ENCODE measurements around the gene PNMA1. TPM values are rescaled to one million over a fixed set of nuclear protein-coding genes. Genes with fewer than 3 reads are reported as not detected.
A peak's percentile ranks its signal among the peaks of the same experiment; 100 is the strongest.

Gene PNMA1
- total and polyA plus RNA-seq, 5 experiments from 2014 or later = 31.6 to 43.4 (median 37.2) TPM

GRCh38 chr14:73719361-73719760 lies 5.2 kb upstream of the PNMA1 start:
- Mint-ChIP-seq H3K36me3 (peaks cover 6 to 84% (median 15%) of the 10 kb centered on the region in 3 donors), H3K4me3 (no peak overlapping the region), H3K4me1 (peaks cover 0 to 11% (median 7%) of the 10 kb centered on the region in 4 donors), H3K27ac (peak overlapping the region in 7 of 10 donors; percentile 51 to 80 (median 71)), H3K27me3 (no peaks in the 10 kb centered on the region), H3K9me3 (no peaks in the 10 kb centered on the region)
- no peak for ATAC-seq
- DNase-seq = no peak
- POLR2A ChIA-PET = interaction anchor here (1.7 kb wide), 1 partner anchor 67 kb away, joined by 4 read pairs; no protein-coding TSS in a partner anchor

- POLR2A ChIA-PET = interaction anchor here (1.2 kb wide), 1 partner anchor 36 kb away, joined by 3 read pairs; no protein-coding TSS in a partner anchor
- ATAC-seq (no peak), DNase-seq (no peak)
- peaks cover 6 to 77% (median 13%) of the 10 kb centered on the region in 3 donors for H3K36me3 Mint-ChIP-seq
- H3K4me1 Mint-ChIP-seq = peaks cover 2 to 10% (median 7%) of the 10 kb centered on the region in 4 donors
- no peak overlapping the region for H3K4me3 Mint-ChIP-seq
- peak overlapping the region in 1 of 10 donors; percentile 51 for H3K27ac Mint-ChIP-seq
- H3K9me3 Mint-ChIP-seq = no peaks in the 10 kb centered on the region
- H3K27me3 Mint-ChIP-seq = no peaks in the 10 kb centered on the region
These were observed 4.5 kb upstream of the PNMA1 start for GRCh38 chr14:73718418-73719251.

- Mint-ChIP-seq H3K4me1 (peaks cover 8 to 15% (median 11%) of the 10 kb centered on the region in 4 donors), H3K36me3 (peaks cover 6 to 69% (median 9%) of the 10 kb centered on the region in 3 donors), H3K4me3 (no peak overlapping the region), H3K27ac (peak overlapping the region in 5 of 10 donors; percentile 48 to 62 (median 59)), H3K27me3 (no peaks in the 10 kb centered on the region), H3K9me3 (no peaks in the 10 kb centered on the region)
- no peak for DNase-seq
- ATAC-seq = no peak
- POLR2A ChIA-PET = interaction anchor here (0.6 to 1.2 kb wide), 3 partner anchors 37 to 139 kb away, joined by 3 to 4 read pairs (median 3); no protein-coding TSS in a partner anchor
These were observed 3.7 kb upstream of the PNMA1 start for GRCh38 chr14:73717711-73718417.

- DNase-seq (no peak), ATAC-seq (no peak)
- H3K27me3 Mint-ChIP-seq = no peaks in the 10 kb centered on the region
- POLR2A ChIA-PET = interaction anchor here (0.6 to 1.6 kb wide), 5 partner anchors 22 to 140 kb away, joined by 3 to 4 read pairs (median 4); no protein-coding TSS in a partner anchor
- H3K36me3 Mint-ChIP-seq = peaks cover 6 to 63% (median 9%) of the 10 kb centered on the region in 3 donors
- H3K27ac Mint-ChIP-seq = peak overlapping the region in 8 of 10 donors; percentile 0 to 75 (median 58)
- H3K9me3 Mint-ChIP-seq = no peaks in the 10 kb centered on the region
- H3K4me3 Mint-ChIP-seq = no peak overlapping the region
- H3K4me1 Mint-ChIP-seq = peaks cover 11 to 21% (median 17%) of the 10 kb centered on the region in 4 donors
These were observed 3.1 kb upstream of the PNMA1 start for GRCh38 chr14:73717266-73717665.

- Mint-ChIP-seq H3K4me3 (peak overlapping the region in 5 of 10 donors; percentile 4 to 55 (median 16)), H3K9me3 (no peaks in the 10 kb centered on the region), H3K36me3 (peaks cover 0 to 48% (median 7%) of the 10 kb centered on the region in 3 donors), H3K4me1 (peaks cover 18 to 27% (median 22%) of the 10 kb centered on the region in 4 donors), H3K27ac (peak overlapping the region; percentile 45 to 98 (median 89)), H3K27me3 (no peaks in the 10 kb centered on the region)
- no peak for ATAC-seq
- no peak for DNase-seq
- POLR2A ChIA-PET = interaction anchor here (0.6 to 1.6 kb wide), 5 partner anchors 10 to 317 kb away, joined by 3 to 6 read pairs (median 4); no protein-coding TSS in a partner anchor
These were observed 1.5 kb upstream of the PNMA1 start for GRCh38 chr14:73715707-73716106.

- ATAC-seq (no peak), DNase-seq (no peak)
- H3K27me3 Mint-ChIP-seq = no peaks in the 10 kb centered on the region
- peak overlapping the region; percentile 64 to 96 (median 82) for H3K4me3 Mint-ChIP-seq
- H3K9me3 Mint-ChIP-seq = no peaks in the 10 kb centered on the region
- H3K36me3 Mint-ChIP-seq = peaks cover 0 to 38% (median 2%) of the 10 kb centered on the region in 3 donors
- H3K27ac Mint-ChIP-seq = peak overlapping the region; percentile 80 to 98 (median 94)
- POLR2A ChIA-PET = interaction anchor here (1.1 to 4.7 kb wide), 3 partner anchors 41 to 72 kb away, joined by 6 to 35 read pairs (median 23); a partner anchor contains a TSS
- H3K4me1 Mint-ChIP-seq = peaks cover 26 to 34% (median 28%) of the 10 kb centered on the region in 4 donors
These were observed 485 bp upstream of the PNMA1 start for GRCh38 chr14:73714656-73715081.

GRCh38 chr14:73713206-73713802 lies 880 bp downstream of the PNMA1 start:
- POLR2A ChIA-PET = interaction anchor here (0.6 to 4.7 kb wide), 12 partner anchors 28 to 222 kb away, joined by 3 to 35 read pairs (median 5); partner anchors contain the start of genes DNAL1 and RIOX1
- no peaks in the 10 kb centered on the region for H3K9me3 Mint-ChIP-seq
- H3K27ac Mint-ChIP-seq = peak overlapping the region; percentile 93 to 99 (median 96)
- H3K27me3 Mint-ChIP-seq = no peaks in the 10 kb centered on the region
- ATAC-seq (peak in 1 of 2 donors; percentile 0), DNase-seq (peak in 1 of 10 donors; percentile 9)
- peaks cover 0 to 30% (median 0%) of the 10 kb centered on the region in 3 donors for H3K36me3 Mint-ChIP-seq
- peak overlapping the region; percentile 88 to 98 (median 94) for H3K4me3 Mint-ChIP-seq
- H3K4me1 Mint-ChIP-seq = peaks cover 25 to 34% (median 28%) of the 10 kb centered on the region in 4 donors

- Mint-ChIP-seq H3K4me3 (peak overlapping the region; percentile 88 to 98 (median 94)), H3K36me3 (peaks cover 0 to 23% (median 0%) of the 10 kb centered on the region in 3 donors), H3K27me3 (no peaks in the 10 kb centered on the region), H3K27ac (peak overlapping the region; percentile 93 to 99 (median 96)), H3K4me1 (peaks cover 24 to 34% (median 30%) of the 10 kb centered on the region in 4 donors), H3K9me3 (no peaks in the 10 kb centered on the region)
- POLR2A ChIA-PET = interaction anchor here (0.6 to 4.7 kb wide), 14 partner anchors 10 to 222 kb away, joined by 3 to 35 read pairs (median 4); partner anchors contain the start of genes ACOT6, DNAL1 and RIOX1
- DNase-seq (peak in 4 of 10 donors; percentile 16 to 31 (median 28)), ATAC-seq (peak; percentile 4 to 5)
These were observed 1.5 kb downstream of the PNMA1 start for GRCh38 chr14:73712540-73713180.

GRCh38 chr14:73712071-73712506 lies 2.1 kb downstream of the PNMA1 start:
- POLR2A ChIA-PET = interaction anchor here (0.5 to 4.7 kb wide), 13 partner anchors 9 to 239 kb away, joined by 3 to 35 read pairs (median 5); partner anchors contain the start of genes ACOT6, DNAL1 and RIOX1
- Mint-ChIP-seq H3K9me3 (no peaks in the 10 kb centered on the region), H3K27ac (peak overlapping the region; percentile 93 to 99 (median 96)), H3K4me1 (peaks cover 24 to 34% (median 30%) of the 10 kb centered on the region in 4 donors), H3K36me3 (peaks cover 0 to 18% (median 0%) of the 10 kb centered on the region in 3 donors), H3K4me3 (peak overlapping the region; percentile 88 to 98 (median 94)), H3K27me3 (no peaks in the 10 kb centered on the region)
- ATAC-seq (peak in 1 of 2 donors; percentile 13), DNase-seq (peak in 3 of 10 donors; percentile 20 to 39 (median 25))

- POLR2A ChIA-PET = interaction anchor here (0.6 to 4.7 kb wide), 6 partner anchors 34 to 178 kb away, joined by 3 to 35 read pairs (median 4); a partner anchor contains a TSS
- peak overlapping the region in 4 of 10 donors; percentile 2 to 48 (median 37) for H3K4me3 Mint-ChIP-seq
- no peak for DNase-seq
These were observed 3.4 kb downstream of the PNMA1 start for GRCh38 chr14:73710737-73711136.

More at GRCh38 chr14:73710737-73711136, 3.4 kb downstream of the PNMA1 start:
- no peaks in the 10 kb centered on the region for H3K9me3 Mint-ChIP-seq
- peak overlapping the region in 6 of 10 donors; percentile 18 to 81 (median 52) for H3K27ac Mint-ChIP-seq
- H3K4me1 Mint-ChIP-seq = peaks cover 24 to 34% (median 30%) of the 10 kb centered on the region in 4 donors
- peaks cover 0 to 7% (median 0%) of the 10 kb centered on the region in 3 donors for H3K36me3 Mint-ChIP-seq
- ATAC-seq = no peak
- no peaks in the 10 kb centered on the region for H3K27me3 Mint-ChIP-seq

Data from naive thymus-derived CD8-positive, alpha-beta T cell (primary cell).